NB4 (cell line): ENCODE measurements around the gene TRIP12.

ENCODE experiments used
- DNase-seq: peaks from one replicate; pipeline ENCODE4 v3.0.0; 2010; ENCODE audit warnings: low read depth
- H3K4me3 ChIP-seq: one replicate; pipeline ENCODE4 v1.5.1; 2011; ENCODE audit warnings: mild to moderate bottlenecking, low read depth, low read length, moderate library complexity
- MYC ChIP-seq: IDR thresholded peaks from 2 replicates; pipeline ENCODE4 v1.6.1; 2011; ENCODE audit warnings: low read depth, low read length
- POLR2A ChIP-seq: IDR thresholded peaks from 2 replicates; pipeline ENCODE4 v1.6.1; 2011; ENCODE audit warnings: mild to moderate bottlenecking; ENCODE audit not compliant: insufficient read length; ENCODE audit errors: extremely low read depth
- TF ChIP-seq, protein P1 (sequence below): IDR thresholded peaks from 2 replicates; pipeline ENCODE4 v1.6.1; 2011; ENCODE audit warnings: low read depth, low read length
- TF ChIP-seq, protein P2 (sequence below): IDR thresholded peaks from one replicate; pipeline ENCODE4 v1.5.1; 2012; ENCODE audit warnings: low read depth, low read length

The TRIP12 gene

DNA sequence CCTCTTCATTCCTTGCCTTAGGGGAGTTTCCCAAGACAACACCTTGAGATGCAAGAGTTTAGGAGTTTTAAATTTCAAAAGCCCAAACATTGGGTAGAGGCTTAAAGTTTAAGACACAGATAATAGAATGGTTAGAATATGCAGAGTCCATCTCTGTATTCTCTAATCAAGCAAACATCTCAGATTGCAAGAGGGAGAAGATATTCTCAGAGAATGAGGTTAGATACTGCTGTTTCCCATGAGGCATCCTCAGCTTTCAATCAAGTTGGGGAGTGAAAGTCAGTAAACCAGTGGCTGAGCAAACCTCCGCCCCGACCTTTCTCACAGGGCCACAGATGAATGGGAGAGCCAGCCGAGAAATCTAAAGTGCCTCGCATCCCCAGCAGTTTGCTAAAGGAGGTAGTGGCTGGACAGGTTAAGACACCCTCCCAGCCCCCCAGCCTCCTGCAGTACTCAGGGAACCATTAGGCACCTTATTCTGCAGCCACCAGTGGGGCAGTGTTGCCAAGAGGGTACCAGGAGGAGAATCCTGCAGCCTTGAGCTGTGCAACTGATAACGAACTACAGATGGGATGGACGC is 30.5 kb upstream of the TRIP12 start:
- DNase-seq: no peak
- TF ChIP-seq MYC: no peak
- TF ChIP-seq, protein P1, sequence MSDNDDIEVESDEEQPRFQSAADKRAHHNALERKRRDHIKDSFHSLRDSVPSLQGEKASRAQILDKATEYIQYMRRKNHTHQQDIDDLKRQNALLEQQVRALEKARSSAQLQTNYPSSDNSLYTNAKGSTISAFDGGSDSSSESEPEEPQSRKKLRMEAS: no peak
- TF ChIP-seq POLR2A: no peak
- TF ChIP-seq, protein P2, sequence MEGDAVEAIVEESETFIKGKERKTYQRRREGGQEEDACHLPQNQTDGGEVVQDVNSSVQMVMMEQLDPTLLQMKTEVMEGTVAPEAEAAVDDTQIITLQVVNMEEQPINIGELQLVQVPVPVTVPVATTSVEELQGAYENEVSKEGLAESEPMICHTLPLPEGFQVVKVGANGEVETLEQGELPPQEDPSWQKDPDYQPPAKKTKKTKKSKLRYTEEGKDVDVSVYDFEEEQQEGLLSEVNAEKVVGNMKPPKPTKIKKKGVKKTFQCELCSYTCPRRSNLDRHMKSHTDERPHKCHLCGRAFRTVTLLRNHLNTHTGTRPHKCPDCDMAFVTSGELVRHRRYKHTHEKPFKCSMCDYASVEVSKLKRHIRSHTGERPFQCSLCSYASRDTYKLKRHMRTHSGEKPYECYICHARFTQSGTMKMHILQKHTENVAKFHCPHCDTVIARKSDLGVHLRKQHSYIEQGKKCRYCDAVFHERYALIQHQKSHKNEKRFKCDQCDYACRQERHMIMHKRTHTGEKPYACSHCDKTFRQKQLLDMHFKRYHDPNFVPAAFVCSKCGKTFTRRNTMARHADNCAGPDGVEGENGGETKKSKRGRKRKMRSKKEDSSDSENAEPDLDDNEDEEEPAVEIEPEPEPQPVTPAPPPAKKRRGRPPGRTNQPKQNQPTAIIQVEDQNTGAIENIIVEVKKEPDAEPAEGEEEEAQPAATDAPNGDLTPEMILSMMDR: no peak
- no peak overlapping the region for H3K4me3 ChIP-seq

DNA sequence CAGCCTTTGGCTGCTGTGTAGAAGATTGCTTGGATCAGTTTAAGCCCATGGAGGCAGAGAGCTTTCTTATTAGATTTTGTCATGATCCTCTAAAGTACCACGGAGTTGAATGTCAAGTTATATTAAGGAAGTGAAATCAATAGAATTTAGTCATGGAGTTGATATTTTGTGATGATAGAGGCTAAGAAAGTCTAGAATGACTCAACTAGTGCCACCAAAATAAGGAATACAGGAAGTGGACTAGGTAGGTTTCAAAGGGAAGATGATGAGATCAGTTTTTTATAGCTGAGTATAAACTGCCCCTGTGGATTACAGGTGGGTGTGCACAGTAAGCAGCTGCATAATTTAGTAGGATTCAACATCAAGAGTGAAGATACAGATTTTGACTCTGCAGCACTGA is 25.7 kb upstream of the TRIP12 start:
- no peak for DNase-seq
- TF ChIP-seq, protein P2: no peak
- H3K4me3 ChIP-seq: no peak overlapping the region

DNA sequence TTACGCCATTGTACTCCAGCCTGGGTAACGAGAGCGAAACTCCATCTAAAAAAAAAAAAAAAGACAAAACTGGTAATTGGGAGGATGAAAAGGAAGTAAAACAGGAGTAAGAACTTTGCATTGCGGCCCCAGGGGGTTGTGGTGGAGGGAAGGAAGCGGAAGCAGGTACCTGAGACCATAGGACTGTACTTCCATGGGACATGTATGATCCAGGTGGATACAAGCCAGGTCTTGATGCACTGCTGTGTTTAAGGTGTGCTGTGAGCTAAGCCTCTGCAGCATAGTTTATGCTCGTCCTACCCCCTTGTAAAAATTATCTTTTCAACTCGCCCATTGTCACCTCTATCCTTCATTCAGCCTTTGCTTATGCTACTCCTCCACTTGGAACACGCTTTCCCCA is 24.2 kb upstream of the TRIP12 start:
- TF ChIP-seq POLR2A: no peak
- TF ChIP-seq, protein P2: no peak
- TF ChIP-seq MYC: no peak
- TF ChIP-seq, protein P1: no peak
- no peak overlapping the region for H3K4me3 ChIP-seq
- DNase-seq: no peak

DNA sequence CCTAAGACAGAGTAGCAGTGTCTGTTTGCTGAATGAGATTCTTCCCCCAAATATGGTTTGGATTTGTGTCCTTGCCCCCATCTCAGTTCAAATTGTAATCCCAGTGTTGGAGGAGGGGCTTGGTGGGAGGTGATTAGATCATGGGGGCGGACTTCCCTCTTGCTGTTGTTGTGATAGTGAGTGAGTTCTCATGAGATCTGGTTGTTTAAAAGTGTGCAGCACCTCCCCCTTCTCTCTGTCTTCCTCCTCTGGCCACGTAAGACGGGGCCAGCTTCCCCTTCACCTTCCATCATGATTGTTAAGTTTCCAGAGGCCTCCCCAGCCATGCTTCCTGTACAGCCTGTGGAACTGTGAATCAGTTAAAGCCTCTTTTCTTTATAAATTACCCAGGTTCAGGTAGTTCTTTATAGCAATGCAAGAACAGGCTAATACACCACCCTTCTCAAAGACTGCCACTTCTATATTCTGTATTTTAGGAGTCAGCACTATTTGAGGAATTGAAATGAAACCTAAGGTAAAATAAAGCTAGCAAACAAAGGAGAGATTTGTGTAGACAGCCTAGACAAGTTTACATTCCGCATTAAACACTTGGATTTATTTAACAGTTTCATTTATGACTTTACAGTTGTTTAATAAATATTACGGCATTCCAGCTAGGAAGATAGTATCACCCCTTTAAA is 22.1 kb upstream of the TRIP12 start:
- no peak for TF ChIP-seq POLR2A
- TF ChIP-seq, protein P2: no peak
- no peak for TF ChIP-seq MYC
- TF ChIP-seq, protein P1: no peak
- DNase-seq: peak; percentile 63
- no peak overlapping the region for H3K4me3 ChIP-seq

DNA sequence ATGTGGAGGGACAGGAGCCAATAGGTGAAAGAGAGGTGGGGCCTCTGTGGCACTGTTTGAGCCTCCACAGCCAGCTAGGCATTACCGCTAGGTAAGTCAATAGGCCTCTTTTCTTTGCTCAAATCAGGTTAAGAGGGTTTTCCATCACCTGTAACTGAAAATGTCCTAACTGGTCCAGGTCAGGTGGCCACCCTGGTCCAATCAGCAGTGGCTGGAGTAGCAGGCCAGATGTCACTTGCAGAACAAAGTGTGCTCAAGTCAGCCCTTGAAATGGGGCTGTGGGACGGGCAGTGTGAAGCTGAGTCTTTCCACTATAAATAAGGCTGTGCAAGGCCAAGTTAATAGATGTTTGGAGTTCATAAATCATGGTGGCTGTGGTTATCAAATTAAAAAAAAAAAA is 21.4 kb upstream of the TRIP12 start:
- no peak for DNase-seq
- no peak for TF ChIP-seq POLR2A
- no peak overlapping the region for H3K4me3 ChIP-seq

DNA sequence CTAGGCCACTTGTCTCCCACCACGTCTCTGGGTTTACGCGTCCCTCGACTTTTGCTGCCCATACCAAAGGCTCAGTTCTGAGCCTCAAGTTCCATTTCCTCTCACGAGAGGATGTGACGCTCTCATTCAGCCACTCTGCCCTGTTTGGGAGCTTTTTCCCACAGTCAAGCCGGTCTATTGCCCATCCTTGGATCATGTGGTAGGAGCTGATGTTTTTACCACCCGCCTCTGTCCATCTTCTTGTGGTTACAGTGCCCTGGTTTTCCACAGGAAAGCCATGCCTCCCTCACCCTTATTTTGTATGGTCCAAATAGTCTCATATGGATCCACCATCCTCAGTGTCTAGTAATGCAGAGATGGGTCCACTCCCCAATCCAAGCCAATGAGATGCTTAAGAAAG is 20.9 kb upstream of the TRIP12 start:
- DNase-seq: no peak
- TF ChIP-seq, protein P2: no peak
- no peak for TF ChIP-seq POLR2A
- TF ChIP-seq, protein P1: no peak
- no peak for TF ChIP-seq MYC
- H3K4me3 ChIP-seq: no peak overlapping the region
